Hippocampal formation (tissue), 2 donors: ENCODE results near the gene TXNRD1.
A peak's percentile ranks its signal among the peaks of the same experiment; 100 is the strongest.

Experiments
- DNase-seq, 2 donors: peaks; one replicate each; lab custom pipeline; 2025; lab: John Stamatoyannopoulos, UW

Gene TXNRD1

DNA sequence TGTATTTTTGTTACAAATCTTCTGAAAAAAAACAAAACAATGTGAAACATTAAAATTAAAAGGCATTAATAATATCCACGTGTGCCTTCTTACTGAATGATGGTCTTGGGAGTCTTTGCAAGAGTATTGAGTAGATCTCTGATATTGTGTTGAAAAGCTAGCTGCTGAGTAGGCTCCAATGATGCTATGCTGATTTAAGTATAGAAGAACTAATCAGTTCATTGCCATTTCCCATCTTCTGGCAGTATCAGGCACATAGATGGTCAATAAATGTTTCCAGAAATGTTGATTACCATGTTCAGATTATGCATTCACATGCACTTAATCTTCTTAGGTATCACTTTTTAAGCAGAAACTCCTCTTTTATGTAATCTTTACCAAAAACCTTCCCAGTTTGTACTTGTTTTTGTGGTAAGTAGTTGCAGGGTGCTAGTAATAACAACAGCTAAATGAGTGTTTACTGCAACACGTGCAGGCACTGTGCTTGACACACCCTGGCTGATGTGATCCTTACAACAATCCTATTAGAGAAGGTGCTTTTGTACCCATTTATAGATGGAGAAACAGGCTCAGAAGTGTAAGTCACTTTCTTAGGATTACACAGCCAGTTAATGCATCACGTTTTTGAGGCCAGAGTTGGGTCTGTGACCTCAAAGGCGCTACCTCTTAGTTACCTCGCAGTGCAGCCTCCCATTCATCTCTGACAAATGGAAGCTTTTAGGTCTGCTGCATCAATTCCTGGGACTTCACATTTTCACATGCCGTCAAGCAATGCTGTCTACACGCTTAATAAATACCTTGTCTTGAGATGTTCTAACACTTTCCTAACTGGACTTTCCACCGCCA is 134.9 kb downstream of the TXNRD1 start:
- no peak for DNase-seq

- no peak for DNase-seq
Measured at GRCh38 chr12:104351057-104351983, 135.7 kb downstream of the TXNRD1 start.

DNA sequence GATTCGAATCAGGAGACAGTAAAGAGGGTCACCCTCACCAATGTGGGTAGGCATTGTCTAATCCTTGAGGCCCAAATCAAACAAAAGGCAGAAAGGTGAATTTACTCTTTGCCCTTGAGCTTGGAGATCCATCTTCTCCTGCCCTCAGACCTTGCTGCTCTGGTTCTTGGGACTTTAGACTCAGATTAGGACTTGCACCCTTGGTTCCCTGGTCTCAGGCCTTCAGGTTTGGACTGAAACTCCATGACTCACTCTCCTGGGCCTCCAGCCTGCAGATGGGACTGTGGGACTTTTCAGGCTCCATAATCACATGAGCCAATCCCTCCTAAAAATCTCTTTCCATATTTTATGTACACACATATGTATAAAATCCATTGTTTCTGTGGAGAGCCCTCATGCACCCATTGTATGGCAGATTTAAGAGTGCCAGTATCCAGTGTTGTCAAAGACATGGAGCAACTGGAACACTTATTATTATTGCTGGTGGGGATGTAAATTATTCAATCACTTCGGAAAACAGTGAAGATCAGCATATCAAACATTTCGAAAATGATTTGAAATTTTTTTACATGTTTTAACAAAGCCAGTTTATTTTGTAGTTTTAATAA is 136.6 kb downstream of the TXNRD1 start:
- no peak for DNase-seq

DNA sequence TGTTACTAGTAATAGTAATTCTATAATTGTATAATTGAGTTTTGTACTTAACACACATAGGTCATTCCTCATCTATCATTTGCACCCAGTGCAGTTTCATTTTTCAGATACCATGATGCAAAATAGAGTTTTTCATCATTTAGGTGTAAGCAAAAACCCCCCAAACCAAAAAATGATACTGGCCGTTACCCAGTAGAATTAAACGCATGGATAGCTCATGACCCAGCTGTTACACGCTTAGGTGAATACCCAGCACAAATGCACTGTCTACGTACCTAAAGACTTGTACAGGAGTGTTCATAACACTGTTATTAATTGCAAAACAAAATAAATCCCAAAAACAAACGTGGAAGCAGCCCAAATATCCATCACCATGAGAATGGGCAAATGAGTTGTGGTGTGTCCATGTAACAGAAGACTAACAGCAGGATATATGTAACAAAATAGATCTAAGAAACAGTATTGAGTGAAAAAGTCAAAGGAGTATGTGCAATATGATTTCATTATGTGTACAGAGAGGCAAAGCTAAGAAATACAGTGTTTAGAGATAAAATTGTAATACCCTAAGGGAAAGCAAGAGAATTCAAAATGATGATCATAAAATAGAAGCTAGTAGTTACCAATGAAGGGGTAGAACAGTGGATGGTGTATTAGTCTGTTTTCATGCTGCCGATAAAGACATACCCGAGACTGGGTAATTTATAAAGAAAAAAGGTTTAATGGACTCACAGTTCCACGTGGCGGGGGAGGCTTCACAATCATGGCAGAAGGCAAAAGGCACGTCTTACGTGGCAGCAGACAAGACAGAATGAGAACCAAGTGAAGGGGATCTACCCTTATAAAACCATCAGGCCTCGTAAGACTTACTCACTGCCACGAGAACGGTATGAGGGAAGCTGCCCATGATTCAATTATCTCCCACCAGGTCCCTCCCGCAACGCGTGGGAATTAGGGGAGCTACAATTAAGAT is 137.7 kb downstream of the TXNRD1 start:
- no peak for DNase-seq

DNA sequence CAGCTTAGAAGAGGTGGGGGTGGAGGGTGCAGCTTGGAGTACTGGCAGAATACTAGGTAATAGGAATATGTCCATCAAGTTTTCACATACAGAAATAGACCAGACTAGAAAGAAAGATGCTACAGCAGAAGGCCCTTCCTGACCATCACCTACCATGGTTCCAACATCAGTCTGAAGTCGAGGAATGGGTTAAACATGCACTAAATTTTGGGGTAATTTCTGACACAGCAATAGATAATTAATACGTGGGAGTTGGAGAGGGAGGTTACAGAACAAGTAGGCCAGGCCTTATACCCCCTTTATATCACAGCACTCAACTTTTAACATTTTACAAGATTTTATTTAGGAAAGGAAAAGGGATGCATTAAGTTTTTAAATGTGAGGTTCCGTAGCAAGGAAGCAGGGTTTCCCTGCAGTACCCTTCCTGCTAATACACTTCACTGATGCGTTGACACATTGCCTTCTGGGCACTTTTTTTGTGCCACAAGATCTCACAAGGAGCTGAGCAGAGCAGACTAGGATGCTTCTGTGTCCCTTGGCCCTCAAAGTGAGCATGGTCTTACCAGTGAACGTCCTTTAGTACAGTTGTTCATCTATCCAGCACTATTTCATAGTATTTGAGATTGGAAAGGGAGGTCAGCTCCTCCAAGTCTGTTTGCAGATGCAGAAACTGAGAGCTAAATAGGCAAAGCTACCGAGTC is 138.7 kb downstream of the TXNRD1 start:
- no peak for DNase-seq

DNA sequence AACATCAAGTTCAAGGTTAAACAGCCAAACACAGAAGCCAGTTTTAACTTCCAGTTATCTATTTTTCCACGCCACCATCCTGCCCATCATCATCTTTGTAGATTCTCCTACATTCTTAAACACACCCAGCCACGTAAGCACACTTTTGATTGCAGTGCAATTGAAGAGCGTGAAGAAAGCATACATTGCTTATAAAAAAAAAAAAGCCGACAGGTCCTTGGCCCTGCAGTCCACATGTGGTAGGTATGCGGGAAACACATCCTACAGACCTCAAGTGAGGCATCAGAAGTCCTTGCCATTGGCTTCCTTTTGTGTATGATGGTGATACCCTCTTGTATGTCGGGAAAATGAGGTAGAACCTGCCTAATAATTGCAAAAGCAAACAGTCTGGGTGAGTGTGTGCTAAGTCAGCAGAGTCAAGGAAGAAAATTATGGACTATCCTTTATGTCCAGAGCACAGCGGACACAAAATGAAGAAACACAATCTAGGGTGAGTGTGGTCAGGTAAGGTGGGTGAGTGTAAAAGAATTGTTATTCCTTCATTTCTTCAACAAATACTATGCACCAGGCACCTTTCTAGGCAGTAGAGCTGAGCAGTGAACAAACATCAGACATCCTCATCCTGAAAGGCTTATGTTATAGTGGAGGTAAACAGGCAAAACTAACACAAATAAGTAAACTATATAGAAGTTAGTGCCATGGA is 139.4 kb downstream of the TXNRD1 start:
- no peak for DNase-seq

DNA sequence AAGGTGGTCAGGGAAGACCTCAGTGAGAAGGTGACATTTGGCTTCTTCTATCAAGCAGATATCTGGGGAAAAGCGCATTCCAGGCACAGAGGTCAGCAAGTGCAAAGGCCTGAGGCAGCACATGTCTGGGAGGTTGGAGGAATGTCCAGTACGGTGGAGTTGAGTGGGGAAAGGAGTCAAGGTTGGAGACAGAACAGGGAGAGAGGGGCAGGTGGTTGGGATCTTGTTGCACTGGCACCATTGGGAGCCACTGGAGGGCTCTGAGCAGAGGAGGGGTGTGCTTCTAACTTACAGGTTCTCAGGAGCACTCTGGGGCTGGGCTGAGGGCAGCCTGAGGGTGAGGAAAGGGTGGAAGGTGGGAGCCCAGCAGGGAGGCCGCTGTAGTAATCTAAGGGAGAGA is 140.1 kb downstream of the TXNRD1 start:
- DNase-seq, result no peak

GRCh38 chr12:104356231-104357115 is 140.9 kb downstream of the TXNRD1 start:
- DNase-seq, result no peak

GRCh38 chr12:104357421-104357952 is 141.9 kb downstream of the TXNRD1 start:
- no peak for DNase-seq

DNA sequence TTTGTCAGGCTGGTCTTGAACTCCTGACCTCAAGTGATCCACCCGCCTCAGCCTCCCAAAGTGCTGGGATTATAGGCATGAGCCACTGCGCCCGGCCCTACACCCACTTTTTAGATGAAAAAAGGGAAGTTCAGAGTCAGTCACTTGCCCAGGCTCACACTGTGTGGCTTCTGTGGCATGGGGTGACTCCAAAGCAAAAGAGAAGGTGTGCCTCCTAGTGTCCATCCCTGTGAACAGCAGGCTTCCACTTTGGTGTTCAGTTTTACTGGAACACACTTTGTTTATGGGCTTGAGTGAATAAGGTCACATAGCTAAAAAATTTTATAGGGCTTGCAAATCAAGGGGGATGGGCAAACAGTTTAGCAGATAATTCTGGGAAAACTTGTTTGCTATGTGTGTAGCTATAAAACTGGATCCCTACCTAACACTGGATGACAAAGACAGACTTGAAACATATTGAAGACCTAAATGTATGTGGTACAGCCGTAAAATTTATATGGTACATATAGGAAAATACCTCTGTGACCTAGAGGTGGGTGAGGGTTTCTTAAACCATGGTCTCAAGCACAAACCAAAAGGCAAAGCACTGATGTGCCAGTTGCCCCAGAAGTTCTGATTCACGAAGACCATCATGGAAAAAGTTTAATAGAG is 142.9 kb downstream of the TXNRD1 start:
- DNase-seq, result peak in 1 of 2 donors; percentile 43

DNA sequence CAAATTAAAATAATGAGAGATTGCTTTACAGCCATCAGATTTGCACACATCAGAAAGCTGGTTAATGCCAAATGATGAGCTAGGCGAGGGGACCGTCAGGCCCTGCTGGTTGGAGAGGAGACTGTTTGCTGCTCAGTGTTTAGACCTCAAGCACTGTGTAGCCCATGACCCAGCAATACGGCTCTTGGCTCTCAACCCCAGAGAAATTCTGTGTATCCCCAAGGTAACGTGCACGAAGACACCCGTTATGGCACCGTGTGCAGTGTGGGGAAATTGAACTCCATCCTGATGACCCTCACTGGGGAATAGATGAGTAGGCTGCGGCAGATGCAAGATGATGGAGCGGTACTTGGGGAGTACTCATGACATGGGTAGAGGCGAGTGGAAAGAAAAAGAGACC is 143.6 kb downstream of the TXNRD1 start:
- DNase-seq, result no peak

DNA sequence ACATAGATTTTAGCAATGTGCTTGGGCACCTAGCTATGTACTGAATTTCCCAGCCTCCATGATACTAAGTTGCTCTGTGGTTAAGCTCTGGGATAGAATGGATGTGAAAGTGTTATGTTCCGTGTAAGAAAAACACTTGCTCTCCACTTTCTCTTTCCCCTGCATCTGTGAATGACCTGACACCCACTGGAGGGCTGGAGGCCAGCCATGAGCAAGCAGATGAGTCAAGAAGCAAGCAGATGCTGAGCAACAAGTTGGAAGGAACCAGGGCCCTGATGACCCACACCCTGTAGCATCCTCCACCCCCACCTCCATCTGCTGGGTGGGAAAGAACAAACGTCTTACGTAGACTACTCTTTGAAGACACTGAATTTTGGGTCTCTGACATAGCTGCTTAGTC is 144.6 kb downstream of the TXNRD1 start:
- no peak for DNase-seq

DNA sequence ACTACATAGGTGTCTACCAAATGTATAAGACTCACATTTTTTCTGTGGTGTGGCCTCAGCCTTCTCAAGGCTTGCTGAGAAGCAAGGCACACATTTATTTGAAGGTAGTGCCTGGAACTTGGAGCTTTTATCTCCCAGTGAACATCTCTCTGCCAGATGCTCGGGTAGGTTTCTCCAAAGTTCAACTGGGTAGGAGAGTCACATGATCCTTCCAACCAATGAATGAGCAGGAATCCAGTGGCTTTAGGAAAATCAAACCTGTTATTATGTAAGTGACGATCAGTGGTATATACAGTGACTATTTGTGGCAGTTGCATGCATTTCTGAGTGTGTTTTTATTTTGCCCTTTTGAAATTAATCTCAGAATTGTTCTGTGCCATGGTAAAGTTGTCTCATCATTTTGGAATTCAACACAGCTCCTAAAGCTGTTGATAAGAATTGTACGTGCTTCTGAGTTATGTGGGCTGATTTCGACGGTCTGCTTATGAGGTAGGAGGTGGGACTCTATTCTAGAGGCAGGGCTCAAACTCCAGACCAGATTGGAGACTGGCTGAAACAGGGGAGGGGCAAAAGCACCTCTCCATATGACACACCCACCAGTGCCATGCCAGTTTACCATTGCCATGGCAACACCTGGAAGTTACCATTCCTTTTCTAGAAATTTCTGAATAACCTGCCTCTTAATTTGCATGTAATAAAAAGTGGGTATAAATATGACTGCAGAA is 145.6 kb downstream of the TXNRD1 start:
- DNase-seq, result no peak

- DNase-seq, result no peak
Measured at GRCh38 chr12:104365921-104366410, 150.4 kb downstream of the TXNRD1 start.

- no peak for DNase-seq
Measured at GRCh38 chr12:104369708-104370107, 154.1 kb downstream of the TXNRD1 start.

GRCh38 chr12:104371043-104371870 is 155.7 kb downstream of the TXNRD1 start:
- no peak for DNase-seq
